GM04504 (cell line): Measurements from ENCODE around the gene HMG20A.

ENCODE experiments used
- DNase-seq: peaks from one replicate; pipeline ENCODE4 v3.0.0-alpha.2; 2012; ENCODE audit warnings: low read depth

Gene HMG20A

GRCh38 chr15:77518458-77518857 lies 97.8 kb downstream of the HMG20A start:
- no peak for DNase-seq

DNA sequence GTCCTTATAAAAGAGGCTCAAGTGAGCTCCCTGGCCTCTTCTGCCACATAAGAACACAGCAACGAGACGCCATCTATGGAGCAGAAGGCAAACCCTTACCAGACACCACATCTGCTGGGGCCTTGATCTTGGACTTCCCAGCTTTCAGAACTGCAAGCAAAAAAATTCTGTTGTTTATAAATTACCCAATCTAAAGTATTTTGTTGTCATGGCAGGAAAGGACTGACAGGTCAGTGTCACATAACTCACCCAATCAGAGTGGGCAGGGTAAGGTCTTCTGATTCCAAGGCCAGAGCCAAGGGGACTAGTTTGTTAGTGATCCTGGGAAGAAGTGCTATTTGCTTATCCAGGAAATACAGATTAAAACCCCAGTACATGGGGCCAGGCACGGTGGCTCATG lies 98.9 kb downstream of the HMG20A start:
- DNase-seq = no peak

- DNase-seq = no peak
Observed at GRCh38 chr15:77521206-77521605, 100.5 kb downstream of the HMG20A start.

GRCh38 chr15:77525400-77525811 lies 104.7 kb downstream of the HMG20A start:
- DNase-seq = no peak

GRCh38 chr15:77525907-77526594 lies 105.4 kb downstream of the HMG20A start:
- no peak for DNase-seq

DNA sequence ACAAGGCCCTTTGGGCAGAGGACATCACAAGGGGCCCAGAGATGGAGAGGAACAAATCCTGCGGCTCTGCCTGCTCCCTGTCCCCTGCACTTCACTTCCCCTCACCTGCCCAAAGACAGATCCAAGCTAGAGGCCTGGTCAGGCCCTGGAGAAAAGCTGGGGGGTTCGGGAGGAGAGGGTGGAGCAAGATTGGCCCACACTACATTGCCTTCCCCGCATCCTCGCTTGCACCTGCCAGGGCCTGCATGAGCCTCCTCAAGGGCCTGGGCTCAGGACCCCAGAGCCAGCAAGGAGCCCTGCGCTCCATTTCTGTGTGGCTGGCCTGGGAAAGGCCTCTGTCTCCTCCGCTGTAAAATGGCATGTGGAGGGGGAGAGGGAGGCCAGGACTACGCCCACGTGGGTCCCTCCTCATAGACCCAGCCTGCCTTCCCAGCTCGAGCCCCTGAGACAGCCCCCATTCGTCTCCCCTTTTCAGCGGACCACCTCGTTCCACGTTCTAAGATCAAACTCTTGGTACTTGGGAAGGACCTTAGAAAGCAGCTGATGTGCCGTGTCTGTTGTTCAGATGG lies 106.0 kb downstream of the HMG20A start:
- no peak for DNase-seq

DNA sequence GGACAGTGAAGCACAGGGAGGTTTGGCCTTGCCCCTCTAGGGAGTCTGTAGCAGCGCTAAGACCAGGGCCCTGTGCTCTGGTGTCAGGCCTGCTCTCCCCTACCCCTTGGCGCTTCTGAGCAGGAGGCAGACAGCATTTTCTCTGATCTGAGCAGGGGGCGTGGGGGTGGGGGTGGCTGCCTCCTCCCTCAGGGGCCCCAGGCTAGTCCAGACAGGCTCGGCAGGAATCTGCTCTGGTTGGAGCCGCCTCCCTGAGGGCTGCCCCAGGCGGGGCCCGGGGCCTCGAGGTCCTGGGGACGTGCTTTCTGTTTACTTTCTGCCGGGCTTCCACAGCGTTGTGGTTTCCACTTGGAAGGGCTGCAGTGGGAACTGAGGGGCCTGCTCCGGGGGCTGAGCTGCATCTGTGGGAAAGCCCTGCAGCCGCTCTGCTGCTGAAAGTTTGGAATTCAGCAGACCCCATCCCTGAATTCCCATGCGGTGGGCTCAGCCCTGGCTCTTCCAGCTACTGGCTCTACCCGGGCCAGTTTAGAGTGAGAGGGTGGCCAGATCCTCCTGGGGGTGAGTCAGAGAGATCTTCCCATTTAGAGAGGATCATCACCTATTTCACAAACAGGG lies 106.6 kb downstream of the HMG20A start:
- DNase-seq = no peak

- no peak for DNase-seq
Observed at GRCh38 chr15:77527831-77528231, 107.1 kb downstream of the HMG20A start.

DNA sequence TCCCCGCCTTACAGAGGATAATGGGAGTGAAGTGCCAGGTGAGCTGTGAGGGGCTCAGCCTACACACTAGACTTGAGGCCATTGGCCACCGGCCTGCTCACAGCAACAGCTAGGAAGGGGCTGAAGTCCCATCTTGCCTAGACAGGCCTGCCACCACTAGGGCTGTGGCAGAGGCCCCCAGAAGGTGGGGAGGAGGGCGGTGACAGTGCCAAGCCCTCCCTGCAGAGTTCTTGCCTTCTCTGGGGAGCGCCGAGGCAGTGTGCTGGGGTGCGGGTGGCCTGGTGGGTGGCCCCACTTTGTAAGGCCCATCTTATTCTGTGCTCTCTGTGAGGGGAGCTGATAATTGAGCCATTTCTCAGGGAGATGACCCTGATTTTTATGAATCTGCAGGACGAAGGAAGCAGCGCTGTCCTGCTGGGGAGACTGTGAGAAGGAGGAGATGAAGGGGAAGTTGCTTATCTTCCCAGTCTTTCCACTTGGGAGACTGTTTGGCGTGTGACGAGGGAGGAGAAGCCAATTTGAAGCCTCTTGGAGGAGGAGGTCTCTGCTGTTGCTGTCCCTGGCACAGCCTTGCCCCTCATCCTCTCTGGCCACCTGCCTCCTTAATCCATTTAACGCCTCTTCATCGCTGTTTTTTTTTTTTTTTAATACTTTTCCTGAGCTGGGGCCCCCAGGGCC lies 107.7 kb downstream of the HMG20A start:
- DNase-seq = no peak

- no peak for DNase-seq
Observed at GRCh38 chr15:77528968-77529319, 108.3 kb downstream of the HMG20A start.

DNA sequence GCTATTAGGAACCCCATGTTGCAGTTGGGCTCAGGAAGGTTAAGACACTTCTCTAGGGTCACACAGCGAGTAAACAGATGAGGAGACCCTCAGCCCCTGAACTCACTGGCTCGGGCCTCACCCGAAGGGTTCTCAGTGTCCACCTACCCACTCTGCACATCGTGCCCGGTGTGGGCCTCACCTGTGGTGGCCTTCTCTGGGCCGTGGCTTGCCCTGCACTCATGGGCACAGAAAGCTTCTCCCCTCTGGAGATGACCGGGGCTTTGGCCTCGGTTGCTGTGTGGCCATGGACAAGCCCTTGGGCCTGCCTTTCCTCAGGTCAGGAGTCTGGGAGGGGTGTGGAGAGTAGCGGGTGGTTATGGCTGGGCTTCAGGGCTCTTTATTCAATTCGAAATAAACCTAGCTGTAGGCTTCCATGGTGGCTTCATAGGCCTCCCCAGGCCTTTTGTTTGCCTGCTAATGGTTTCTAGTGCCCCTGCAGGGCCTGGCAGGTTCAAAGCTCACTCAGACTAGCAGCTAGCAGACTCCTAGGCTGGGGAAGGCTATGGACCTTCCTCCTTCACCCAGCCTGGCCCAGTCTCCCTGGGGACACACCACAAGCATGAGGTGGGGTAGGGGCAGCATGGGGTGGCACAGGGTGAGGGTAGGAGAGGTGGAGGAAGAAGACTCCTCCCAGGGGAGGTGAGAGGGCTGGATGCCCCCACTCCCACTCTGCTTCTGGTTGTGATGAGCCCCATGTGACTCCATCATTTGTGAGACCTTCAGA lies 108.9 kb downstream of the HMG20A start:
- DNase-seq = no peak

- no peak for DNase-seq
Observed at GRCh38 chr15:77530576-77530975, 109.9 kb downstream of the HMG20A start.

DNA sequence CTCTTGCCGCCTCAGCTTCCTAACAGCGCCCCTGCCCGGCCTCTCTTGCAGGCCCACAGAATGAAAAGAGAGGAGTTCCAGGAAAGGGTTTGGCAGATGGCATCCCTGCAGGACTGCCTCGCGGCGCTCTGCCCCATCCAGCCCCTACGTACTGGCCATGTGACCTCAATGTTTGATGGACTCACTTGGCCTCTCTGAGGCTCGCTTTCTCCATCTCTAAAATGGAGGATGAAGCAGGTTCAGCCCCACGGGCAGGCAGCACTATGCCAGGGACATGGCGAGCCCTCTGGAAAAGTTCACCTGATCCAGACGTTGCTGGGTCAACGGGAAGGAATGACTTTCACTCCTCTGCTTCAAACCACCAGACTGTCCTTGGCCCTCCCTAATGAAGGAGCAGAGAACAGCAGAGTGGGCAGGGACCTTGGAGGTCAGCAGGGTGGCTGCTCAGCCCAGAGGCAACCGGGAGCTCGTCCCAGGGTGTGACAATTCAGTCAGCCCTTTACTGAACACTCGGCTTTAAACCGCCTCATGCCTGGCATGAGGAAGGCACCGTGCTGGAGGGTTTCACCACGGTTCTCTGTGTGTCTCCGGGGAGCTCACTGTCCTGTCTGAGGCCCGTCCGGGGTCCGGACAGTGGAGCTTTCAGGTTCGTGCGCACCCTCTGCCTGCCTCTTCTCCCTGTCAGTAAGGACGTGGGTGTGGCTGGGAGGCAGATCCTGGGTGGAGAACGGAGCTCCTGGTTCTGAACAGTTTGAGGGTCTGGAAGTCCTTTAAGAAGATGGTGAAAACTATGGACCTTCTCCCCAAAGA lies 110.7 kb downstream of the HMG20A start:
- DNase-seq = no peak

GRCh38 chr15:77532067-77532710 lies 111.5 kb downstream of the HMG20A start:
- no peak for DNase-seq

GRCh38 chr15:77532846-77533245 lies 112.2 kb downstream of the HMG20A start:
- no peak for DNase-seq

DNA sequence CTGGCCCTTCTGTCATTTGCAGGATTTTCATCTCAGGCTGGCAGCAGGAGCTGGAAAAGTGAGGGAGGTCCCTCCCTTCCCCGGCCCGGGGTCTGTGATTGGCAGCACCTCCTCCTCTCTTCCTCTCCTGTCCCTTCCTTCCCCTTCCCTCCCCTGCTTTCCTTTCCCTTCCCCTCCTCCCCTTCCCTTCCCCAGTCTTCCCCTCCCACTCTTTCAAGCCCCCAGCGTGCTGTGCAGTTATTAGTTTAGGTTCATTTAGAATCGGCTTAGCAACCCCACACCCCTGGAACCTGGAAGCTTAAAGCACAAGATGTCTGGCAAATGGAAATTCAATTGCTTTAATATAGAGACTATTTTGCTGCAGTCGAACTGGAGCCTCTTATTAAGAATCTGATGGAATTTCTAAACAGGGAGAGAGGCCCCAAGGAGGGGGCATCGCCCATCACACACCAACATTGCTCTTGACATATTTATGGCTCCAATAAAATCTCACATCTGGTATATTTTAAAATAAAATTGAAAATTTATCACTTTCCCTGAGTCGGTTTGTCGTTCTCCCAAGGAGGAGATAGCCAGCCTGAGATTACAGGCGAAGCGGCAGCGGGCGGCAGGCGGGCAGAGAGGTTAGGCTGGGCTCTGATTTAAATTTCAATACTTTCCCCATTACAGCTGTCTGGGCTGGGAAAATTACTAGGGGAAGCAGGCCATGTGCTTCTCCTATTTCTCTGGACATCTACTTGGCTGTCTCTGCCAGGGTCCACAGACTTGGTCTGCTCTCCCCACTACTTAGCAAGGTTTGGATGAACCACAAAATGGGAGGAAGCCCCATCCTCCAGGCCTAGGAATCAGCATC lies 113.1 kb downstream of the HMG20A start:
- DNase-seq = no peak
